IMR-90 (cell line): Measurements from ENCODE around the gene EIF4E1B.

Source experiments
- POLR2A ChIP-seq: IDR thresholded peaks from 2 replicates; pipeline ENCODE4 v1.6.1; 2012; ENCODE audit warnings: mild to moderate bottlenecking, low read depth, low read length
- RAD21 ChIP-seq: IDR thresholded peaks from 2 replicates; pipeline ENCODE4 v1.6.1; 2012; ENCODE audit warnings: low read length, improper control_type of control experiment
- RCOR1 ChIP-seq: IDR thresholded peaks from 2 replicates; pipeline ENCODE4 v1.6.1; 2012; ENCODE audit warnings: mild to moderate bottlenecking, low read length, improper control_type of control experiment; ENCODE audit not compliant: insufficient replicate concordance
- SMC3 ChIP-seq: fragments of 150-350 bp; IDR thresholded peaks from 2 replicates; pipeline ENCODE4 v1.6.1; 2016; ENCODE audit warnings: low read depth, mild to moderate bottlenecking, antibody characterized with exemption, low read length, moderate library complexity

DNA sequence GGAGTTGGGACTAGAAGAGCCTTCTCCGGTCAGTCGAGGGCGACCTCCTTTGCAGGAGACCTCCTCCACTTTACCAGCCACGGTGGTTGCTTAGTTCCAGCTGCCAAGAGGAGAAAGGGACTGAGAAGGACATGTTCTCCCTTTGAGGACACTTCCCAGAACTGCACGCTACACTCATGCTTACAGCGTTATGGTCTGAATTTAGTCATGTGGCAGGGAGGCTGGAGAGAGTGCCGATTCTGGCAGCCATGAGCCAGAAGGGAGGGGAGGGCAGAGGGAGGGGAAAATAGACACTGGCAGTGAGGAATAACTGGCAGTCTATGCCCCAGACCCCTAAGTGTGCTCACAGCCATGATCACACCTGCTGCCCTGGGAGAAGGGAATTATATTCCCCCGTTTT, 64.6 kb downstream of the EIF4E1B start:
- no peak for TF ChIP-seq POLR2A
- TF ChIP-seq SMC3: no peak
- no peak for TF ChIP-seq RCOR1
- no peak for TF ChIP-seq RAD21
